Suprapubic skin (tissue), 3 donors: Measurements from ENCODE around the gene MBOAT7.

Experiments
- POLR2A ChIP-seq, 2 donors: fragments of 450-650 bp; IDR thresholded peaks; one replicate each; pipeline ENCODE4 v1.6.1; 2017; ENCODE audit warnings: antibody characterized with exemption in 2 of 2, mild to moderate bottlenecking in 2 of 2, moderate library complexity in 2 of 2
- TF ChIP-seq, protein P1 (sequence below), 2 donors: fragments of 200-600 bp in 1 of 2; fragments of 450-650 bp in 1 of 2; sonication (generic) in 1 of 2; IDR thresholded peaks; one replicate each; pipeline ENCODE4 v1.5.1; 2016 to 2019; ENCODE audit warnings: antibody characterized with exemption in 2 of 2, mild to moderate bottlenecking in 1 of 2, moderate library complexity in 1 of 2

DNA sequence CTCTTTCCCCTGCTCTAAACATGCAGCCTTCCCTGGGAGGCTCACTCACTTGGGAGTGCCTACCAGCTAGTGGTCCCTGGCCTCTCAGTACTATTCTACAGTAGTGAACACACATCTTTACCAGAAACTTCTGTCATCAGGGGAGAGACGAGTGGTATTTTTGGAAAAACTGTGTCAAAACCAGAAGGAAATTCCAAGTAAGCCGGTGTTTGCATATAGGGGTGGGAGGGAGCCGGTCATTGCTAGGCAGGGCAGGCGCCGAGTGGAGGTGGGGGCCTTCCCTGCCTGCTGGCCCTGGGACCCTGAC, 18.2 kb upstream of the MBOAT7 start:
- TF ChIP-seq, protein P1, sequence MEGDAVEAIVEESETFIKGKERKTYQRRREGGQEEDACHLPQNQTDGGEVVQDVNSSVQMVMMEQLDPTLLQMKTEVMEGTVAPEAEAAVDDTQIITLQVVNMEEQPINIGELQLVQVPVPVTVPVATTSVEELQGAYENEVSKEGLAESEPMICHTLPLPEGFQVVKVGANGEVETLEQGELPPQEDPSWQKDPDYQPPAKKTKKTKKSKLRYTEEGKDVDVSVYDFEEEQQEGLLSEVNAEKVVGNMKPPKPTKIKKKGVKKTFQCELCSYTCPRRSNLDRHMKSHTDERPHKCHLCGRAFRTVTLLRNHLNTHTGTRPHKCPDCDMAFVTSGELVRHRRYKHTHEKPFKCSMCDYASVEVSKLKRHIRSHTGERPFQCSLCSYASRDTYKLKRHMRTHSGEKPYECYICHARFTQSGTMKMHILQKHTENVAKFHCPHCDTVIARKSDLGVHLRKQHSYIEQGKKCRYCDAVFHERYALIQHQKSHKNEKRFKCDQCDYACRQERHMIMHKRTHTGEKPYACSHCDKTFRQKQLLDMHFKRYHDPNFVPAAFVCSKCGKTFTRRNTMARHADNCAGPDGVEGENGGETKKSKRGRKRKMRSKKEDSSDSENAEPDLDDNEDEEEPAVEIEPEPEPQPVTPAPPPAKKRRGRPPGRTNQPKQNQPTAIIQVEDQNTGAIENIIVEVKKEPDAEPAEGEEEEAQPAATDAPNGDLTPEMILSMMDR (IDR thresholded peaks at IDR 0.05): no peak
- no peak for TF ChIP-seq POLR2A (IDR thresholded peaks at IDR 0.05)
